Choroid plexus epithelial cell (primary cell): ENCODE data around the gene CACUL1.
"Not testable (repeated sequence)": the region's sequence is repeated elsewhere in the genome, so short reads cannot be mapped to it uniquely, and the experiment has no call there.

Experiments used
- DNase-seq: peaks from one replicate; pipeline ENCODE4 v3.0.0-alpha.2; 2010; ENCODE audit warnings: low read depth
- H3K4me3 ChIP-seq: 2 replicates; pipeline ENCODE4 v1.5.1; 2011; ENCODE audit warnings: low read depth, mild to moderate bottlenecking, control low read depth, low read length, moderate library complexity
- CTCF ChIP-seq: conservative IDR thresholded peaks from 2 replicates; pipeline ENCODE4 v1.5.1; 2011; ENCODE audit warnings: low read depth, mild to moderate bottlenecking, control low read depth, inconsistent platforms, low read length, moderate library complexity

CACUL1 gene

GRCh38 chr10:118793545-118793944, 38.8 kb upstream of the CACUL1 start:
- no peak for DNase-seq
- TF ChIP-seq CTCF, result no peak
- H3K4me3 ChIP-seq, result no peak overlapping the region

GRCh38 chr10:118792526-118792925, 37.8 kb upstream of the CACUL1 start:
- DNase-seq, result no peak
- no peak overlapping the region for H3K4me3 ChIP-seq
- no peak for TF ChIP-seq CTCF

- no peak overlapping the region for H3K4me3 ChIP-seq
- no peak for DNase-seq
- no peak for TF ChIP-seq CTCF
Observed at GRCh38 chr10:118790058-118790457, 35.3 kb upstream of the CACUL1 start.

GRCh38 chr10:118785551-118785950, 30.8 kb upstream of the CACUL1 start:
- no peak for DNase-seq
- no peak overlapping the region for H3K4me3 ChIP-seq
- no peak for TF ChIP-seq CTCF

GRCh38 chr10:118783776-118784545, 29.2 kb upstream of the CACUL1 start:
- DNase-seq, result no peak
- no peak for TF ChIP-seq CTCF
- no peak overlapping the region for H3K4me3 ChIP-seq

GRCh38 chr10:118782916-118783465, 28.2 kb upstream of the CACUL1 start:
- H3K4me3 ChIP-seq, DNase-seq: not testable (repeated sequence)

GRCh38 chr10:118781541-118781940, 26.8 kb upstream of the CACUL1 start:
- H3K4me3 ChIP-seq, result no peak overlapping the region
- DNase-seq, result no peak
- no peak for TF ChIP-seq CTCF
